A549 (cell line): ENCODE data around the gene LBHD2.

Experiments used
- BHLHE40 ChIP-seq: IDR thresholded peaks from 2 replicates; pipeline ENCODE4 v1.6.1; 2012; ENCODE audit warnings: low read depth, low read length, inconsistent platforms
- CEBPB ChIP-seq, 2 experiments: fragments of >200 bp in 1 of 2; sonication (Bioruptor Twin) in 1 of 2; formaldehyde crosslinking in 1 of 2; IDR thresholded peaks; 2 replicates each; pipeline ENCODE4 v1.6.1; 2012 to 2016
- ESRRA ChIP-seq: fragments of 150-350 bp; IDR thresholded peaks from 2 replicates; pipeline ENCODE4 v1.6.1; 2014; ENCODE audit warnings: mild to moderate bottlenecking, low read length, borderline replicate concordance
- JUN ChIP-seq, 2 experiments: fragments of >200 bp; sonication (Bioruptor Twin); formaldehyde crosslinking; IDR thresholded peaks; 2 replicates in 1 of 2; 3 replicates in 1 of 2; pipeline ENCODE4 v1.6.1; 2016 to 2017
- MYC ChIP-seq: IDR thresholded peaks from 2 replicates; pipeline ENCODE4 v1.6.1; 2012; ENCODE audit warnings: mild to moderate bottlenecking, inconsistent platforms, low read length, improper control_type of control experiment, borderline replicate concordance
- NFE2L2 ChIP-seq: fragments of 150-350 bp; conservative IDR thresholded peaks from 2 replicates; pipeline ENCODE4 v1.6.1; 2014; ENCODE audit warnings: low read length
- POLR2A ChIP-seq: IDR thresholded peaks from 2 replicates; pipeline ENCODE4 v1.6.1; 2012; ENCODE audit warnings: mild to moderate bottlenecking, low read length
- POLR2AphosphoS2 ChIP-seq: conservative IDR thresholded peaks from 2 replicates; pipeline ENCODE4 v1.6.1; 2012; ENCODE audit warnings: low read length, improper control_type of control experiment, inconsistent platforms
- RNF2 ChIP-seq: fragments of 200-600 bp; sonication (generic); IDR thresholded peaks from 2 replicates; pipeline ENCODE4 v1.6.1; 2016; ENCODE audit warnings: low read depth, mild to moderate bottlenecking, antibody characterized with exemption, moderate library complexity, borderline replicate concordance
- ZFP36 ChIP-seq: fragments of 450-650 bp; IDR thresholded peaks from 2 replicates; pipeline ENCODE4 v1.6.1; 2014; ENCODE audit warnings: borderline replicate concordance; ENCODE audit not compliant: partially characterized antibody
- TF ChIP-seq, protein P1 (sequence below): fragments of 200-600 bp; sonication (generic); IDR thresholded peaks from 2 replicates; pipeline ENCODE4 v1.6.1; 2016; ENCODE audit warnings: antibody characterized with exemption, mild to moderate bottlenecking, moderate library complexity
- TF ChIP-seq, protein P2 (sequence below): fragments of >200 bp; sonication (Bioruptor Twin); formaldehyde crosslinking; IDR thresholded peaks from 3 replicates; pipeline ENCODE4 v1.5.1; 2016
- TF ChIP-seq, protein P3 (sequence below): IDR thresholded peaks from 2 replicates; pipeline ENCODE4 v1.6.1; 2012

DNA sequence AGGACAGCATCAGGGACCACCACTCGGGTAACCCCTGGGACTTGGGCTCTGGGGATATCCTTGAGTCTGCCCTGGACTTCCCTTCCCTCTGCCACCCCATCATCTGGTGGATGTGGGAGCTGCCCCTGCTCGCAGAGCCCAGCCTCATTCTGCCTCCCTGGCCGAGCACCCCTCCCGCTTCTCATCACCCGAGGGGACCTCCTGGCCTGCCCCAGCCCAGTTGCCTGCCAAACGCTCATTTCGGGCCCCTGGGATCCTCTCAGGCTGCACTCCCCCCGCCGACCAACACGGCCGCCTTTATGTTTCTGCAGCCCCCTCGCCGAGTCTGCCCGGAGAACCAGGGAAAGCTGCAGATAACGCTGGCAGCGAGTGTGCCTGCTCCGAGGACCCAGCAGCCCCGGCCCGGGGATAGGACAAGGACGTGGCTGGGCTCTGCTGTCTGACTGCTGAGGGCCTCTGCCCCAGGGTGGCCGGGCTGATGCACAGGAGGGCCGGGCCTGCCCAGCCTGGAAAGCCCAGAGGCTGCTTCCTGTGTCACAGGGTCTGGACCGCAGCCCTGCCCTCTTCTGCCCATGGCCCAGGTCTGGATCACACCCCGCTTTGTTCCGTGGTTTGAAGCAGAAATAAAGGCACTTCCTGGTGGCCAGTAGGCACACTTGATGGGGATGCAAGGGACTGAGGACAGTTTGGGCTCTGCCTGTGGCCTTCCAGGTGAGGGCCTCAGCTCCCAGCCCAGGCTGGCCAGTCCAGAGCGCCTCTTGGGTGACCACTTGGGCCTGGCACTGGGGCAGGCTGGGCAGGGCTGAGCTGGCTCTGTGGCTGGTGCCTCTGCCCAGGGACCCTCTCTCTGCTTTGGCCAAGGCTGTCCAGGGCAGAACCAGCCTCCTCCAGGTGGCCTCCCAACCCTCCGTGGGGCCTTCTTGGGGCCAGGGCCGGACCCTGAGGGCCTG lies 5.7 kb downstream of the LBHD2 start:
- TF ChIP-seq POLR2A (no peak), ZFP36 (no peak), RNF2 (no peak), POLR2AphosphoS2 (no peak), MYC (no peak), CEBPB (IDR thresholded peaks at IDR 0.05) (no peak), NFE2L2 (no peak), JUN (IDR thresholded peaks at IDR 0.05) (no peak), BHLHE40 (no peak), ESRRA (no peak)
- TF ChIP-seq, protein P1, sequence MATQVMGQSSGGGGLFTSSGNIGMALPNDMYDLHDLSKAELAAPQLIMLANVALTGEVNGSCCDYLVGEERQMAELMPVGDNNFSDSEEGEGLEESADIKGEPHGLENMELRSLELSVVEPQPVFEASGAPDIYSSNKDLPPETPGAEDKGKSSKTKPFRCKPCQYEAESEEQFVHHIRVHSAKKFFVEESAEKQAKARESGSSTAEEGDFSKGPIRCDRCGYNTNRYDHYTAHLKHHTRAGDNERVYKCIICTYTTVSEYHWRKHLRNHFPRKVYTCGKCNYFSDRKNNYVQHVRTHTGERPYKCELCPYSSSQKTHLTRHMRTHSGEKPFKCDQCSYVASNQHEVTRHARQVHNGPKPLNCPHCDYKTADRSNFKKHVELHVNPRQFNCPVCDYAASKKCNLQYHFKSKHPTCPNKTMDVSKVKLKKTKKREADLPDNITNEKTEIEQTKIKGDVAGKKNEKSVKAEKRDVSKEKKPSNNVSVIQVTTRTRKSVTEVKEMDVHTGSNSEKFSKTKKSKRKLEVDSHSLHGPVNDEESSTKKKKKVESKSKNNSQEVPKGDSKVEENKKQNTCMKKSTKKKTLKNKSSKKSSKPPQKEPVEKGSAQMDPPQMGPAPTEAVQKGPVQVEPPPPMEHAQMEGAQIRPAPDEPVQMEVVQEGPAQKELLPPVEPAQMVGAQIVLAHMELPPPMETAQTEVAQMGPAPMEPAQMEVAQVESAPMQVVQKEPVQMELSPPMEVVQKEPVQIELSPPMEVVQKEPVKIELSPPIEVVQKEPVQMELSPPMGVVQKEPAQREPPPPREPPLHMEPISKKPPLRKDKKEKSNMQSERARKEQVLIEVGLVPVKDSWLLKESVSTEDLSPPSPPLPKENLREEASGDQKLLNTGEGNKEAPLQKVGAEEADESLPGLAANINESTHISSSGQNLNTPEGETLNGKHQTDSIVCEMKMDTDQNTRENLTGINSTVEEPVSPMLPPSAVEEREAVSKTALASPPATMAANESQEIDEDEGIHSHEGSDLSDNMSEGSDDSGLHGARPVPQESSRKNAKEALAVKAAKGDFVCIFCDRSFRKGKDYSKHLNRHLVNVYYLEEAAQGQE = no peak
- TF ChIP-seq, protein P2, sequence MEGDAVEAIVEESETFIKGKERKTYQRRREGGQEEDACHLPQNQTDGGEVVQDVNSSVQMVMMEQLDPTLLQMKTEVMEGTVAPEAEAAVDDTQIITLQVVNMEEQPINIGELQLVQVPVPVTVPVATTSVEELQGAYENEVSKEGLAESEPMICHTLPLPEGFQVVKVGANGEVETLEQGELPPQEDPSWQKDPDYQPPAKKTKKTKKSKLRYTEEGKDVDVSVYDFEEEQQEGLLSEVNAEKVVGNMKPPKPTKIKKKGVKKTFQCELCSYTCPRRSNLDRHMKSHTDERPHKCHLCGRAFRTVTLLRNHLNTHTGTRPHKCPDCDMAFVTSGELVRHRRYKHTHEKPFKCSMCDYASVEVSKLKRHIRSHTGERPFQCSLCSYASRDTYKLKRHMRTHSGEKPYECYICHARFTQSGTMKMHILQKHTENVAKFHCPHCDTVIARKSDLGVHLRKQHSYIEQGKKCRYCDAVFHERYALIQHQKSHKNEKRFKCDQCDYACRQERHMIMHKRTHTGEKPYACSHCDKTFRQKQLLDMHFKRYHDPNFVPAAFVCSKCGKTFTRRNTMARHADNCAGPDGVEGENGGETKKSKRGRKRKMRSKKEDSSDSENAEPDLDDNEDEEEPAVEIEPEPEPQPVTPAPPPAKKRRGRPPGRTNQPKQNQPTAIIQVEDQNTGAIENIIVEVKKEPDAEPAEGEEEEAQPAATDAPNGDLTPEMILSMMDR = no peak
- TF ChIP-seq, protein P3, sequence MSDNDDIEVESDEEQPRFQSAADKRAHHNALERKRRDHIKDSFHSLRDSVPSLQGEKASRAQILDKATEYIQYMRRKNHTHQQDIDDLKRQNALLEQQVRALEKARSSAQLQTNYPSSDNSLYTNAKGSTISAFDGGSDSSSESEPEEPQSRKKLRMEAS = no peak
